PC-9 (cell line): ENCODE data around the gene LAD1.

ENCODE experiments used
- CTCF ChIP-seq: fragments of 200-600 bp; sonication (generic); conservative IDR thresholded peaks from 2 replicates; pipeline ENCODE4 v1.6.1; 2017; ENCODE audit warnings: mixed run types, antibody characterized with exemption, mild to moderate bottlenecking, moderate library complexity
- EZH2 ChIP-seq: fragments of 200-600 bp; sonication (generic); IDR thresholded peaks from 2 replicates; pipeline ENCODE4 v1.8.0; 2017; ENCODE audit warnings: antibody characterized with exemption, low read depth

- TF ChIP-seq CTCF, result no peak
- TF ChIP-seq EZH2, result no peak
Measured at GRCh38 chr1:201404722-201405483, 5.8 kb upstream of the LAD1 start.
